Measurements from ENCODE around the gene SEMA6A. TPM values are rescaled to one million over a fixed set of nuclear protein-coding genes. Genes with fewer than 3 reads are reported as not detected.
"Not testable (repeated sequence)": the region's sequence is repeated elsewhere in the genome, so short reads cannot be mapped to it uniquely, and the experiment has no call there.

SEMA6A gene
- total RNA-seq, 2 experiments from 2014 or later, result not detected

DNA sequence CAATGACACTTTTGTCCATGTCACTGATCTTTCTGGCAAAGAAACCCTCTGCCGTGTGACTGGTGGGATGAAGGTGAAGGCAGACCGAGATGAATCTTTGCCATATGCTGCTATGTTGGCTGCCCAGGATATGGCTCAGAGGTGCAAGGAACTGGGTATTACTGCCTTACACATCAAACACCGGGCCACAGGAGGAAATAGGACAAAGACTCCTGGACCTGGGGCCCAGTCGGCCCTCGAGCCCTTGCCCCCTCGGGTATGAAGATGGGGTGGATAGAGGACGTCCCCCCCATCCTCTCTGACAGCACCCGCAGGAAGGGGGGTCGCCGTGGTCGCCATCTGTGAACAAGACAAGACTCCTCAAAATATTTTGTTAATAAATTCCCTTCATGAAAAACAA lies 12.0 kb downstream of the SEMA6A start:
- ChIA-PET CTCF (no interaction called here), POLR2A (no interaction called here)
- Mint-ChIP-seq H3K4me1 (no peaks in the 10 kb centered on the region), H3K36me3 (ENCODE audit: low read depth) (no peaks in the 10 kb centered on the region), H3K9me3 (ENCODE audit: low read depth) (no peaks in the 10 kb centered on the region), H3K27me3 (peaks cover 4% of the 10 kb centered on the region), H3K27ac (no peak overlapping the region), H3K4me3 (no peak overlapping the region)
- DNase-seq, result no peak
- ATAC-seq, result no peak
- intact Hi-C loops (cut with DNase I, micrococcal nuclease), result no loop called here

DNA sequence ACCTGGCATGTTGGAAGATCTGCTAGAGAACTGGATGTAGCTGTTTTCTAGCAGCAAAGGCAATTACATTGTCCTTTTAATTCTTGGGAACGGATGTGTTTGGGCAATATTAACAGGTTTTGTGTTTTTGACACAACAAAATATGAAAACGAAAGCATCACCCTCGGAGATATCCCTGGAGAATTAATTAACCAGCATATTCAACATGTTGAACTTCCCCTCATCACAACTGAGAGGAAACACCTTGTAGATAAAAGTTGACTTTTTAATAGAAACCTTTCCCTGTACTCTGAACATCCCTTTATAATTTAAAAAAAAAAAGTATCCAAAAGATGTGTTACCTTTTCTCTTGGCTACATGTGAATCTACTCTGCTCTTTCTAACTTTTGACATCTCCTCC lies 13.0 kb downstream of the SEMA6A start:
- CTCF ChIA-PET, result no interaction called here
- Mint-ChIP-seq H3K36me3 (ENCODE audit: low read depth) (no peaks in the 10 kb centered on the region), H3K9me3 (ENCODE audit: low read depth) (no peaks in the 10 kb centered on the region), H3K27ac (no peak overlapping the region), H3K27me3 (no peaks in the 10 kb centered on the region), H3K4me3 (no peak overlapping the region), H3K4me1 (no peaks in the 10 kb centered on the region)
- POLR2A ChIA-PET, result no interaction called here
- ATAC-seq, result no peak
- no peak for DNase-seq
- intact Hi-C loops (cut with DNase I, micrococcal nuclease), result no loop called here

DNA sequence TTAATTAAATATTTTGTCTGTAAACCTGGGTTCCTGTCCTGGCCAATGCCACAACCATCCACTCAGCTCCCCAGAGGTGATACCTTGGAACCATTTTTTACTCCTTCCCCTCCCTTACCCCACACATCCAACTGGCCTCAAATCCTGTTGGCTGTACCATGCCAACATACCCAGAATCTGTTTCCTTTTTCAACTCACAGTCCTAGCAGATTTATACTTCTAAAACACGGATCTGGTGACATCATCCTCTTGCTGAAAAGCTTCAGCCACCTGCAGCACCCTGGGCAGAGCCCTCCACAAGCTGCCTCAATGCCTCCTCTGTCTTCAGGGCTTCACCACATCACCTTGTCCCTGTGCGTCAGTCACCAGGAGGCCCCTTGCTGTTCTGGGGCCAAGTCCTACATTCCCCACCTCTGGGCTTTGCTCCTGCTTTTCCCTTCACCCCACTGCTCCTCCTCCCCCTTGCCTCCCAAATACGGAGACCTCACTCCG lies 14.9 kb downstream of the SEMA6A start:
- H3K4me3 Mint-ChIP-seq, result no peak overlapping the region
- no peaks in the 10 kb centered on the region for H3K36me3 Mint-ChIP-seq (ENCODE audit: low read depth)
- ChIA-PET POLR2A (no interaction called here), CTCF (interaction anchor here (0.7 kb wide), 1 partner anchor 423 kb away, joined by 3 read pairs; no protein-coding TSS in a partner anchor)
- no peak for DNase-seq
- H3K4me1 Mint-ChIP-seq, result no peaks in the 10 kb centered on the region
- H3K9me3 Mint-ChIP-seq (ENCODE audit: low read depth), result no peaks in the 10 kb centered on the region
- ATAC-seq, result no peak
- no peaks in the 10 kb centered on the region for H3K27me3 Mint-ChIP-seq
- intact Hi-C loops (cut with DNase I, micrococcal nuclease), result no loop called here
- no peak overlapping the region for H3K27ac Mint-ChIP-seq

DNA sequence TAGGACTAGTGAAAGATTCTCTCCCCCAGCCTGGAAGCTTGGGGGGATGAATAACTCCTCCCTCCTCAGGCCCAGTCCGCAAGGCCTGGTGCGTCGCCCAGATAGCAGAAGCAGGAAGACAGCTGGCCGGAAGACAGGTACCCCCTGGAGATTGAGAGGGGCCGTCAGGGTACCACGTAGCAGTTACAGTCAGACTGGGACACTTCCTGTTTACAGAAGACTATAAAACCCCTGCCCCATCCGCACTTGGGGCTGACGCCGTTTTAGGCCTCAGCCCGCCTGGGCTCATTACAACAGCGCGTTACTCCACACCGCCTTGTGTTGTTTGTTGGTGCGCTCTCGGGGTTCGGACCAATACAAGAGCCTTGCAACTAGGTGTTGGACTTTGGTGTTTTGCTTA lies 15.4 kb downstream of the SEMA6A start:
- Mint-ChIP-seq H3K4me3 (no peak overlapping the region), H3K4me1 (no peaks in the 10 kb centered on the region), H3K27ac (no peak overlapping the region), H3K27me3 (no peaks in the 10 kb centered on the region), H3K9me3 (ENCODE audit: low read depth) (no peaks in the 10 kb centered on the region), H3K36me3 (ENCODE audit: low read depth) (no peaks in the 10 kb centered on the region)
- DNase-seq (no peak), ATAC-seq (no peak)
- ChIA-PET POLR2A (no interaction called here), CTCF (interaction anchor here (0.7 kb wide), 1 partner anchor 423 kb away, joined by 3 read pairs; no protein-coding TSS in a partner anchor)
- intact Hi-C loops (cut with DNase I, micrococcal nuclease), result no loop called here

DNA sequence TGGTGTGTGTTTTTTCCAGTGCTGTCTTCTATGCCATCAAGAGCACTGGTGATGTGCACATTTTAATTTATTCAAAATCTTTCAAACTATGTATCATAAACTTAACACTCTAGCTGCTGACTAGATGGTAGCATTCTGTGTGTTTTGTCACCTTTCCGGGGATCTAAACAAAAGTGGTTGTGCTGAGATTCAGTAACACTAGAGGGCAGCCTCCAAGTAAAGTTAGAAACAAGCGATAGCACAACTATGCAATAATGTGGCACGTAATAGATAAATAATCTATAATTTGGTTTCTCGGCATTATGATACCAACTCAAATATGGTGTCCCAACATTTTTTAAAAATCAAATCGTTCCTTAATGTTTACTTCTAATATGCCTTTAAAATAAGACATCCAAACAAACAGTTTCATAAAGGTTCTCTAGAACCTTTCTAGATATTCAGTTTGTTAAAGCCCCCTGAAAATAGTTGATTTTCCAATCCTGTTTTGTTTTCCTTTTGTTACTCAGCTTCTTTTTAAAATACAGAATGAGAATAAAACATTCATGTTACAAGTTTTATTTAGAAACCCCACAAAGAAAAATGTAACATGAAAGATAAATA lies 16.9 kb downstream of the SEMA6A start:
- Mint-ChIP-seq H3K9me3 (ENCODE audit: low read depth) (no peaks in the 10 kb centered on the region), H3K4me3 (no peak overlapping the region), H3K4me1 (no peaks in the 10 kb centered on the region), H3K27me3 (no peaks in the 10 kb centered on the region), H3K36me3 (ENCODE audit: low read depth) (no peaks in the 10 kb centered on the region), H3K27ac (no peak overlapping the region)
- ATAC-seq (no peak), DNase-seq (no peak)
- POLR2A ChIA-PET, result no interaction called here
- intact Hi-C loops (cut with DNase I, micrococcal nuclease), result no loop called here
- CTCF ChIA-PET, result interaction anchor here (0.7 kb wide), 1 partner anchor 648 kb away, joined by 3 read pairs; no protein-coding TSS in a partner anchor

DNA sequence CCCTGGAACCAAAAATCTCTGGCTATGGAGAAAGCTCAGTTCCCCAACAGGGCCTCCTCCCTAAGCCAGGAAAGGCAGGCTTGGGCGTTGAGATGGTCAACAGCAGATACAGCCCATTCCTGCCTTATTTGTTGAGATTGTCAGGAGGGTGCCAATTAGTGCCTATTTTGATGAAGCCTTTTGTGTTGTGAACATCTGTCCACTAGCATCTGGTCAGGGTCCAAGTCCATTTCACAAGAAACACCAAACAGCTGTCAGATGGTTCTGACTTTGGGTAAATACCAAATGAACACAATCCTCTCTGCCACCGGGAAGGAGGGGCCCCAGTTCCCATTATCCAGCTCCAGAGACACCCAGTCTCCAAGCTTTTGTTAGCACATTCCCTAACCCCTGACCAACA lies 19.9 kb downstream of the SEMA6A start:
- no peak overlapping the region for H3K27ac Mint-ChIP-seq
- DNase-seq, result no peak
- ChIA-PET CTCF (no interaction called here), POLR2A (no interaction called here)
- no peaks in the 10 kb centered on the region for H3K27me3 Mint-ChIP-seq
- intact Hi-C loops (cut with DNase I, micrococcal nuclease), result no loop called here
- no peaks in the 10 kb centered on the region for H3K4me1 Mint-ChIP-seq
- no peak for ATAC-seq
- H3K36me3 Mint-ChIP-seq (ENCODE audit: low read depth), result no peaks in the 10 kb centered on the region
- H3K4me3 Mint-ChIP-seq, result no peak overlapping the region
- H3K9me3 Mint-ChIP-seq (ENCODE audit: low read depth), result no peaks in the 10 kb centered on the region

DNA sequence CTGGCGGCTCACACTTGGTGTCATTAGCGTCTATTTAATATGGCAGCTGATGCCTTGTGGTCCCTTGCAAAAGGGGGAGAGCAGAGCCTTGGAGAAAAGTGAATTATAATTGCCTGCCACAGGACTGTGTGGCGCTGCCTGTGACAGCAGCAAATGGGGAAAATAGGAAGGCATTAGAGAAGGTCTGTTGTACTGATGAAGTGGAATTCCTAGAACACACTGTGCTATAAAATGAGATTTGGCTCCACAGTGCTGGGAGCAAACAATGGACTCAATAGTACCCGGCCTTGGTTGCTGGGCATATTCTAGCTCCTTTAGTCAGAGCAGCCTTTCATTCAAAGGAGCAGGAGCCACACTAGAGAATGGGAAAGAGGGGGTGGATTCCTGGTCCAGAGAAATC lies 21.3 kb downstream of the SEMA6A start:
- H3K27me3 Mint-ChIP-seq, result no peaks in the 10 kb centered on the region
- POLR2A ChIA-PET, result no interaction called here
- CTCF ChIA-PET, result interaction anchor here (0.8 kb wide), 1 partner anchor 48 kb away, joined by 3 read pairs; no protein-coding TSS in a partner anchor
- no peak for DNase-seq
- ATAC-seq, result no peak
- intact Hi-C loops (cut with DNase I, micrococcal nuclease), result no loop called here
- no peak overlapping the region for H3K27ac Mint-ChIP-seq
- no peaks in the 10 kb centered on the region for H3K4me1 Mint-ChIP-seq
- no peak overlapping the region for H3K4me3 Mint-ChIP-seq
- no peaks in the 10 kb centered on the region for H3K9me3 Mint-ChIP-seq (ENCODE audit: low read depth)
- H3K36me3 Mint-ChIP-seq (ENCODE audit: low read depth), result no peaks in the 10 kb centered on the region

DNA sequence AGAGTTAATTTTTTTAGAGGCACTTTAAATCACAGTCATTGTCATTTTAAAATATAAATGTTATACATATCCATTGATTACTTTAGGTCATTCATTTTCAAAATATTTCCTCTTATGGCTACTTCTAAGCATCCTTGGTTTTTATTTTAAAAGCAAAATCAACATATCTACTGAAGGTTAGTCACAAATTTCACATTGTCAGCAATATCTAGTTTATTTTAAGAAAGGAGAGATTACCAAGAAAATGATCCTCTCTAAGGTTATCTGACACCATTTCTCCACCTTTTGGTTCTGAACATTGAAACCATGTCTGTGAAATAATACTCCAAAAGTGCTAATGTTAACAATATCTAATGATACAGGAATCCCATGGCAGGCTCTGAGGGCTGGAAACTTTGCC lies 24.5 kb downstream of the SEMA6A start:
- no peaks in the 10 kb centered on the region for H3K4me1 Mint-ChIP-seq
- H3K27me3 Mint-ChIP-seq, result no peaks in the 10 kb centered on the region
- no peak overlapping the region for H3K27ac Mint-ChIP-seq
- ChIA-PET POLR2A (no interaction called here), CTCF (no interaction called here)
- peaks cover 10% of the 10 kb centered on the region for H3K9me3 Mint-ChIP-seq (ENCODE audit: low read depth)
- H3K4me3 Mint-ChIP-seq, result no peak overlapping the region
- intact Hi-C loops (cut with DNase I, micrococcal nuclease), result no loop called here
- no peak for DNase-seq
- no peak for ATAC-seq
- H3K36me3 Mint-ChIP-seq (ENCODE audit: low read depth), result no peaks in the 10 kb centered on the region

DNA sequence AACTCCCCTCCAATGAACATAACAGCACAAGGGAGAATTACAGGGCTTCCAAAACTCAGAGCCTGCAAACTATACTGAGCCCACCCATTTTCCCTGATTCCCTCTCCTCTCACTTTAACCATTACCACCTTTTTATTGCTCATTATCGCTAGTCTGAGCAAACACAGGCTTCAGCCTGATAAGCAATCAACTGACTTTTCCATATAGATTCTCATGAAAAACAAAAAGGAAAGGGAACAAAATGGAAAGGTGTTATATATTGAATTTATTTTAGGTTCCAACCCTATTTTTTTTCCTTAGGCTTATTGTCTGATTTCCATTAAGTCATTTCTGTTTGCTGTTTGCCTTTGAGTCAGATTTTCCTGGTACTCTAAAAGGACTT lies 27.9 kb downstream of the SEMA6A start:
- no peak overlapping the region for H3K27ac Mint-ChIP-seq
- no peaks in the 10 kb centered on the region for H3K27me3 Mint-ChIP-seq
- DNase-seq (no peak), ATAC-seq (no peak)
- intact Hi-C loops (cut with DNase I, micrococcal nuclease), result no loop called here
- no peak overlapping the region for H3K4me3 Mint-ChIP-seq
- H3K9me3 Mint-ChIP-seq (ENCODE audit: low read depth), result peaks cover 13% of the 10 kb centered on the region
- H3K4me1 Mint-ChIP-seq, result no peaks in the 10 kb centered on the region
- ChIA-PET CTCF (interaction anchor here (0.9 kb wide), 1 partner anchor 104 kb away, joined by 3 read pairs; no protein-coding TSS in a partner anchor), POLR2A (no interaction called here)
- no peaks in the 10 kb centered on the region for H3K36me3 Mint-ChIP-seq (ENCODE audit: low read depth)

DNA sequence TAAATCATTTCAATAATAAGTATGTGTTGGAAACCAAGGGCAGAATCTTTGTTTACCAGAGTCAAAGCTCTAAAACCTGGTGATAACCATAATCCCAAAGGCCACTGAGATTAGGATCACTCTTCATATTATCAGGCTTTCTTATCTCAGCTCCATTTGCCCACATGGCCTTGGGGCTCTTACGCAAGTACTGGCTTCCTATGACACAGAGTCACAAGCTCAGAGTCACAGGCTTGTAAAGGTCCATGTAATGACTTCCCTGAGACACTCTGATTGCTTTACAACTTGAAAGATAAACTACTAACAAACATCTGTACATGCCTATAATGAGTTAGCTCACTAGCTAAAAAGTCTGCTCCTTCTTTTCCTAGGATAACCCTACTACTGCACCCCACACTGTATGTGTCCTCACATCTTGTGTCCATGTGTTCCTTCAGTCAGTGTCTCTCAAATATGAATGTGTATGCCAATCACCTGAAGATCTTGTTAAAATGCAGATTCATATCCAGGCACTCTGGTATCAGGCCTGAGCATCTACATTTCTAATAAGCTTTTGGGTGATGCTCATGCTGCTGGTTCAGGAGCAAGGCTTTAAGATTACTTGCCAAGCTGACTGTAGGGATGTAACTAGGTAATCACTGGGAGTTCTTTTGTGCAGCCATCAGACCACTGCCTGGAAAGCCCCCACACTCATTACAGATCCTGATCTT lies 28.4 kb downstream of the SEMA6A start:
- Mint-ChIP-seq H3K9me3 (ENCODE audit: low read depth) (peaks cover 13% of the 10 kb centered on the region), H3K27ac (no peak overlapping the region), H3K4me1 (no peaks in the 10 kb centered on the region), H3K36me3 (ENCODE audit: low read depth) (no peaks in the 10 kb centered on the region), H3K4me3 (no peak overlapping the region), H3K27me3 (no peaks in the 10 kb centered on the region)
- ChIA-PET POLR2A (no interaction called here), CTCF (interaction anchor here (0.9 kb wide), 1 partner anchor 103 kb away, joined by 3 read pairs; no protein-coding TSS in a partner anchor)
- intact Hi-C loops (cut with DNase I, micrococcal nuclease), result no loop called here
- DNase-seq (no peak), ATAC-seq (no peak)

DNA sequence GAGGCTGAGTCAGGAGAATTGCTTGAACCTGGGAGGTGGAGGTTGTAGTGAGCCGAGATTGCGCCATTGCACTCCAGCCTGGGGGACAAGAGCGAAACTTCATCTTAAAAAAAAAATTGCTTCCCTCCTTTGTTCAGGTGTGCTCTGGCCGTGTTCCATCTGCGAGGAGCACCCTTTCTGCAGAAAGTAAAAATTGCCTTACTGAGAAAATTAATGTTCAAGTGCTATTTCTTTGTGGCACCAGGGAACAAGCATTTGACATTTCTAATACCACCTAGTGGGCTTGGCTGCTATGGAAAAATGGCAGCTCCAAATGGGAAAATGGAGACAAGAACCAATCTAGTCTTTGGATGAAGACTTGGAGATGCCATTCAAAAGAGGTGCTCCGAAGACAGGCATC lies 29.2 kb downstream of the SEMA6A start:
- ATAC-seq, H3K27ac Mint-ChIP-seq, CTCF ChIA-PET: not testable (repeated sequence)

DNA sequence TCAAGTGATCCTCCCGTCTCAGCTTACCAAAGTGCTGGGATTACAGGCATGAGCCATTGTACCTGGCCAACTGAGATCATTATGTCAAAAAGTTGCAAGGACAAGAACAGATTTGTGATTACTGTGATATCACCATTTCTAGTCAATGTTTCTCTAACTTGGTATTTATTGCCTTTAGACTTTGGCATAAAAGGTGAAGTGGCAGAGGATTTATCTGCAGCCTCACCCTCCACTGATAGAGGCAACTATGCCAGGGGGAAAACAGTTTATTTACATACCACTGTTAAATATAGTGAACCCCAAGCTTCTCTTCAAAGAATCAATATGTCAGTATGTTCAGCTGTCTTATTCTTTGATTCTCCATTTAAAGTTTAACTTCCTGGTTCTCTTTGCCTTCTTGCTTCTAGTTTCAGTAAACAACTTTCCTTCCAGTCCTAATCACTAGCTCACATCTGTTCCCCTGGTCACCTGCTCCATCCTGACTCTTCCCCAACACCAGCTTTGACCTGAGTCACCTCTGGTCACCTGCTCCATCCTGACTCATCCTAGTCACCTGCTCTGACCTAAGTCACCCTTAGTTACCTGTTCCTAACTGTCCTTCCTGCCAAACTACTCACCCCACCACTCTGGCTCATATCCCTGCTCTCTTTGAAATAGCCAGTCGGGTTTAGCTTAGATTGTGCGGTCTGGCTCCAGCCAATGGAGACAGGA lies 29.9 kb downstream of the SEMA6A start:
- POLR2A ChIA-PET, result no interaction called here
- ATAC-seq (no peak), DNase-seq (no peak)
- H3K36me3 Mint-ChIP-seq (ENCODE audit: low read depth), result no peaks in the 10 kb centered on the region
- intact Hi-C loops (cut with DNase I, micrococcal nuclease), result no loop called here
- H3K27me3 Mint-ChIP-seq, result no peaks in the 10 kb centered on the region
- CTCF ChIA-PET, result no interaction called here
- no peaks in the 10 kb centered on the region for H3K4me1 Mint-ChIP-seq
- H3K9me3 Mint-ChIP-seq (ENCODE audit: low read depth), result peaks cover 13% of the 10 kb centered on the region
- H3K27ac Mint-ChIP-seq, result no peak overlapping the region
- no peak overlapping the region for H3K4me3 Mint-ChIP-seq

More for the DNA sequence above, 29.2 kb downstream of the SEMA6A start:
- H3K9me3 Mint-ChIP-seq (ENCODE audit: low read depth), result peaks cover 13% of the 10 kb centered on the region
- intact Hi-C loops (cut with DNase I, micrococcal nuclease); POLR2A ChIA-PET; H3K4me1 Mint-ChIP-seq; H3K4me3 Mint-ChIP-seq; DNase-seq; H3K27me3 Mint-ChIP-seq; H3K36me3 Mint-ChIP-seq (ENCODE audit: low read depth): not testable (repeated sequence)

All from activated CD4-positive, alpha-beta T cell treated with anti-CD3 and anti-CD28 coated beads for 36 hours (primary cell).